Suprapubic skin (tissue), 4 donors: Measurements from ENCODE around the gene GFY. TPM values are rescaled to one million over a fixed set of nuclear protein-coding genes. Genes with fewer than 3 reads are reported as not detected.
A peak's percentile ranks its signal among the peaks of the same experiment; 100 is the strongest.

ENCODE experiments used
- DNase-seq, 2 donors: peaks; one replicate each; pipeline ENCODE4 v3.0.0-alpha.2; 2019; ENCODE audit warnings: low spot score in 2 of 2
- H3K27ac ChIP-seq: fragments of 200-600 bp; sonication (generic); one replicate; pipeline ENCODE4 v1.5.1; 2019
- H3K27me3 ChIP-seq: fragments of 200-600 bp; sonication (generic); one replicate; pipeline ENCODE4 v1.5.1; 2019
- H3K36me3 ChIP-seq: fragments of 200-600 bp; sonication (generic); one replicate; pipeline ENCODE4 v1.5.1; 2019
- H3K4me1 ChIP-seq: fragments of 200-600 bp; sonication (generic); one replicate; pipeline ENCODE4 v1.5.1; 2019
- H3K4me3 ChIP-seq: fragments of 200-600 bp; sonication (generic); one replicate; pipeline ENCODE4 v1.5.1; 2019; ENCODE audit warnings: mild to moderate bottlenecking
- H3K9me3 ChIP-seq: fragments of 200-600 bp; sonication (generic); one replicate; pipeline ENCODE4 v1.5.1; 2019
- CTCF ChIP-seq, 2 donors: fragments of 200-600 bp in 1 of 2; fragments of 450-650 bp in 1 of 2; sonication (generic) in 1 of 2; IDR thresholded peaks; one replicate each; pipeline ENCODE4 v1.5.1; 2016 to 2019; ENCODE audit warnings: antibody characterized with exemption in 2 of 2, mild to moderate bottlenecking in 1 of 2, moderate library complexity in 1 of 2
- EP300 ChIP-seq: sonication (generic); formaldehyde crosslinking; IDR thresholded peaks from one replicate; pipeline ENCODE4 v1.6.1; 2017; ENCODE audit warnings: antibody characterized with exemption
- POLR2A ChIP-seq, 2 donors: fragments of 450-650 bp; IDR thresholded peaks; one replicate each; pipeline ENCODE4 v1.6.1; 2017; ENCODE audit warnings: antibody characterized with exemption in 2 of 2, mild to moderate bottlenecking in 2 of 2, moderate library complexity in 2 of 2
- POLR2AphosphoS5 ChIP-seq, 3 donors: sonication (generic); formaldehyde crosslinking; IDR thresholded peaks; one replicate each; pipeline ENCODE4 v1.6.1; 2017; ENCODE audit warnings: antibody characterized with exemption in 3 of 3
- whole genome bisulfite sequencing: methylation state at CpG from one replicate; pipeline ENCODE4 v1.1.5; 2018; 5-methylcytosine and 5-hydroxymethylcytosine counted together
- total RNA-seq, 4 donors: library from RNA; depleted of rRNA; stranded (reverse); fragments of >200 nt; gene quantifications; one replicate each; pipeline ENCODE4 v1.1.0, GENCODE V29; 2016

Gene GFY
- total RNA-seq, 4 donors from 2014 or later = not detected

GRCh38 chr19:49425922-49426592 lies 869 bp downstream of the GFY start:
- Histone ChIP-seq H3K27me3 (peaks cover 96% of the 10 kb centered on the region), H3K4me1 (peaks cover 36% of the 10 kb centered on the region), H3K9me3 (no peaks in the 10 kb centered on the region), H3K36me3 (no peaks in the 10 kb centered on the region), H3K27ac (no peak overlapping the region), H3K4me3 (no peak overlapping the region)
- TF ChIP-seq POLR2A (IDR thresholded peaks at IDR 0.05) (no peak), EP300 (no peak), CTCF (IDR thresholded peaks at IDR 0.05) (no peak), POLR2AphosphoS5 (IDR thresholded peaks at IDR 0.05) (no peak)
- peak in 1 of 2 donors; percentile 76 for DNase-seq
- 5% methylated on average over 27 of the region's 30 CpGs for WGBS

GRCh38 chr19:49427339-49427738 lies 2.2 kb downstream of the GFY start:
- Histone ChIP-seq H3K36me3 (no peaks in the 10 kb centered on the region), H3K9me3 (no peaks in the 10 kb centered on the region), H3K27ac (no peak overlapping the region), H3K4me1 (peaks cover 27% of the 10 kb centered on the region), H3K4me3 (no peak overlapping the region), H3K27me3 (peaks cover 96% of the 10 kb centered on the region)
- no peak for TF ChIP-seq POLR2AphosphoS5 (IDR thresholded peaks at IDR 0.05)
- no peak for TF ChIP-seq EP300
- TF ChIP-seq POLR2A (IDR thresholded peaks at IDR 0.05) = no peak
- TF ChIP-seq CTCF (IDR thresholded peaks at IDR 0.05) = no peak
- WGBS = 40% methylated on average over 2 of the region's 12 CpGs
- DNase-seq = peak in 1 of 2 donors; percentile 52

GRCh38 chr19:49427855-49428546 lies 2.8 kb downstream of the GFY start:
- Histone ChIP-seq H3K4me3 (peak overlapping the region; percentile 20), H3K36me3 (no peaks in the 10 kb centered on the region), H3K27ac (no peak overlapping the region), H3K4me1 (peaks cover 21% of the 10 kb centered on the region), H3K27me3 (peaks cover 96% of the 10 kb centered on the region), H3K9me3 (no peaks in the 10 kb centered on the region)
- under 1% methylated on average over 30 of the region's 45 CpGs for WGBS
- DNase-seq = peak in 1 of 2 donors; percentile 65
- TF ChIP-seq POLR2A (IDR thresholded peaks at IDR 0.05) (no peak), POLR2AphosphoS5 (IDR thresholded peaks at IDR 0.05) (no peak), CTCF (IDR thresholded peaks at IDR 0.05) (no peak), EP300 (no peak)

- Histone ChIP-seq H3K4me1 (peaks cover 13% of the 10 kb centered on the region), H3K4me3 (peak overlapping the region; percentile 20), H3K36me3 (no peaks in the 10 kb centered on the region), H3K9me3 (no peaks in the 10 kb centered on the region), H3K27me3 (peaks cover 96% of the 10 kb centered on the region), H3K27ac (no peak overlapping the region)
- peak in 1 of 2 donors; percentile 71 for DNase-seq
- WGBS = 26% methylated on average over 29 of the region's 29 CpGs
- no peak for TF ChIP-seq POLR2A (IDR thresholded peaks at IDR 0.05)
- no peak for TF ChIP-seq POLR2AphosphoS5 (IDR thresholded peaks at IDR 0.05)
- no peak for TF ChIP-seq CTCF (IDR thresholded peaks at IDR 0.05)
- no peak for TF ChIP-seq EP300
Observed at GRCh38 chr19:49428547-49429451, 3.6 kb downstream of the GFY start.
